ENCODE data around the gene TMEM18.
A peak's percentile ranks its signal among the peaks of the same experiment; 100 is the strongest.
"Not testable (repeated sequence)": the region's sequence is repeated elsewhere in the genome, so short reads cannot be mapped to it uniquely, and the experiment has no call there.

The TMEM18 gene

DNA sequence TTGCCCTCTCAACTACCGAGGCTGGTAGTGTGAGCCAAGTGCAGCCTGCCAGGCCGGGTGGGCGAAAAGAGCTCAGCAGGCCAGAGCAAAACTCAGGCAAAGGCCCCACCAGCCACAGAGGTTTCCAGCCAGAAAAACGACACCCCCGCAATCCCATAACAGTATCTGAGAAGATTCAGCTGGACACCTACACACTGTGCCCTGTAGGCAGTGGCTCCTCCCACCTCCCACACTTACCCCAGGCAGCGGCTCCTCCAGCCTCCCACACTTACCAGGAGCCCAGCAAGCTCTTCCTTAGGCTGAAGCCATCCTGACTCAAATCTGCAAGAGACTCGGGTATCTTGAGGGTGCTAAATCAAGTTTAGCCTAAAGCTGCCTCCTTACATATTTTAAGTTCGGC is 15.6 kb upstream of the TMEM18 start:
- DNase-seq = no peak

DNA sequence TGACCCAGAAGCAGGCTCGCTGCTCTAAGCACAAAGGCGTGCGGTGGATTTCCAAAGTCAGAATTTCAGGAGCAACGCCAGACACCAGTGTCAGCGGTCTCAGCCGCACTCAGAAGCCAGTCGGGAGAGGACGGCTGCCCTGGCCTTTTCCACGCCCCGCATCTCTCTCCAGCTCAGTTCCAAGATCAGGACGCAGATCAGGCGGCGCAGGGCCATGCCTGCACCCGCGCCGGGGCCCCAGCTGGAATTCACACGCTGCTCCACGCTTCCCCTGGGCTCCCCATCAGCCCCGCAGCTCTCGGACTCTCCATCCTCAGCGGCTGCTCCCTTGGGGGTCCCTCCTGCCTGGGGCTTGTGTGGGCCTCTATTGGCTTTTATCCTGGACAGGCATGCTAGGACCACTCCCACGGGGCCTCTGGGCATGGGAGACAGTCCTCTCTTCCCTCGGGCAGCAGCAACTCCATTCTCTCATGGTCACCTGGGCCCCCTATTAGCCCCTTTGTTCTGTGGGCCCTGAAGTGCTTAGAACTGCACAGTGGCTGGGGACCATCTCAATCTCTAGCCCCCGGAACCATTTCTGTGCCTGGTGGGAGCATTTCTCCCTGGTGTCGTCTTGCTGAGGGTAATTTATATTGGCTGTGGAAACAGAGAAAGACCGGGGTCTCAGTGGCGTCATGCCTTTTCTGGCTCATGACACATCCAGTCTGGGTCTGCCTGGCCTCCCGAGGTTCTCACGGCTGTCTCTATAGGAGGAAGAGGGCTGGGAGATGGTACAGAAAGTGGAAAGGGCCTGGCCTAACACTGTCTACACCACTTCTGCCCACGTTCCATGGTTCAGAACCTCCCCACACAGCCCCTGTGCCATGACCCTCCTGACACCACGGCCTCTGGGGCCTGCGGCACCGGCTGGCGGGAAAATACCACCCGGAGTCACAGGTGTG is 14.9 kb upstream of the TMEM18 start:
- DNase-seq = no peak

DNA sequence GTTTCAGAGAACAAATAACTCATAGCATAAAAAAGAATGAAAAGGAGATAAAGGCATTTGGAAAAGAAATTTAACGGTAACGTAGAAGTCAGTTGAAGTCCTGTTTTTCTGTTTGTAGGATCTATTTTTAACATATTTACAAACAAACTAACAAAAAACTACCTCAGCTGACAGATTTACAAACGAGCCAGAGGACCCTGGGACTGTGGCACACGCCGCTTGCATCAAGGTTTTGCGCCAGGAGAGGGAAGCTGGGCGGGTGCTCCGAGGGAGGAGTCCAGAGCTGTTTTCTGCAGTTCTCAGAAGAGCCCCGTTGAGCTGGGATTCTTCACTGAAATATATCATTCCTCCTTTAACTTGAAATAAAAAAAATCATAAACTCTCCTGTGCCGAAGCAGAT is 13.6 kb upstream of the TMEM18 start:
- DNase-seq = no peak

DNA sequence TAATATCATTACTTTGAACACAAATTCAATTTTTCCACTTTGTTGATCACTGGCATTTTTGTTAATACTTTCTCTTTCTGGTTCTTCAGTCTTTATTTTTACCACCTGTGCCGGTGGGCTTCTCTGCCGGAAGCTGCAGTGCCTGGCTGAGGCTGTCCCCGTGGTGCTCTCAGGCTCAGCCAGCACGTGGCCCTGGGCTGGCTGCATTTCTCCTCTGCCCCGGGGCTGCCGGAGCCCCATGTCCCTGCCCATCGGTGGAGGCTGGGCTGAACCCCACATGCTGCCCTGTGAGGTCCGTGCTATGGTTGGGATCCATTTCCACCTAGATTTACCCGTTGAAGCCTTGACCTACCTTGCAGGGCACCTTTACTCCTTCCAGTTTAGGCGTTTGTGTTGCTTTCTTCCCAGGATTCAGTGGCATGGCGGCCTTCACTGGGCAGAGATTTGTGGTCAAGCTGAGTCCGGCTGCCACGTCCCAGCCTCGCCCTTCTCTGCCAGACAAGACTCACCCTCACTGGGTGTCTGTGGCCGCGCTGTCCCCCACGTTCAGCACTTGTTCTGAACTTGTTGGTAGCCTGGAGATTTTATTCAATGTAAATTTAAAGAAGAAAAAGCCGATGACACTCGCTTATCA is 12.8 kb upstream of the TMEM18 start:
- DNase-seq = no peak

DNA sequence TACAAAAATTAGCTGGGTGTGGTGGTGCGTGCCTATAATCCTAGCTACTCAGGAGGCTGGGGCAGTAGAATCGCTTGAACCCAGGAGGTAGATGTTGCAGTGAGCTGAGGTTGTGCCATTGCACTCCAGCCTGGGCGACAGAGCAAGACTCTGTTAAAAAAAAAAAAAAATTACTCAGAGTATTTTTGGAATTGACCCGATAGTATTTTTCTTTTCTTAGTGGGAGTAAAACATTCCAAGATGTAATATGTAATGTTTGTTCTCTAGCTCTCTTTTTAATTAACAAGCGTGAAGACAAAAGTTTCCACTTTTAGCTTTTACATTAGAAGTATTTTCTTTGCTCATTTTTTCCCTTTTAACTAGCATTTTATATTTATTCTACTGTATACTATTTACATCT is 12.0 kb upstream of the TMEM18 start:
- no peak for DNase-seq

DNA sequence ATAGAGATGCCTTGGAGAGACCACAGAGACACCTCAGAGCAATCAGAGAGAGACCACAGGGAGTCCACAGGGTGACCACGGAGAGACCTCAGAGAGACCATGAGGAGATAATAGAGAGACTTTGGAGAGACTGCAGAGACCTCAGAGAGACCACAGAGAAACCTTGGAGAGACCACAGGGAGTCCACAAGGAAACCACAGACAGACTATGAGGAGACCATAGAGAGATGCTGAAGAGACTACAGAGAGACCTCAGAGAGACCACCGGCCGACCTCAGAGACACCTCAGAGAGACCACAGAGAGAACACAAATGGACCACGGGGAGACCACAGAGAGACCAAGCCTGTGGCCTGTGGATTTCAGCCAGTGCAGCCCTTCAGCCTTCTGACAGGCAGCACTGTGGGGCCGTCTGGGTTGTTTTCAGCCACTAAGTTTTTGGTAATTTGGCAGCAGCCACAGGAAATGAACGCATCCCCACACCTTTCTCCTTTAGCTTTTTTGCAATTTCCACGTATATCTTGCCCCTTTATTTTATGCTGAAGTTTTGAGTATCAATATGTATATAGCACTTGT is 11.4 kb upstream of the TMEM18 start:
- DNase-seq = no peak

DNA sequence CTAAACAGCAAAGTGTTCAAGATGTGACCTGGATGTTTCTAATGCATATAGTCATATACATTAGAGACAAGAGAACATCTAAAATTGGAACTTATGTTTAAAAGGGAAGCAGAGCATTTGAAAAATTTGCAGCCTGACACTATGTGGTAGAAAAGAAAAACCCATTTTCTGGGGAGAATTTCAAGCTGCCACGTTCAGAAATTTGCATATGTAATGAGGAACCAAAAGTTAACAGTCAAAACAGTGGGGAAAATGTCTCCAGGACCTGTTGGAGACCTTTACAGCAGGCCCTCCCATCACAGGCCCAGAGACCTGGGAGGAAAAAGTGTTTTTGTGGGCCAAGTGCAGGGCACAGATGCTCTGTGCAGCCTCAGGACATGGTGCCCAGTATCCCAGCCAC is 8.2 kb upstream of the TMEM18 start:
- no peak for DNase-seq

DNA sequence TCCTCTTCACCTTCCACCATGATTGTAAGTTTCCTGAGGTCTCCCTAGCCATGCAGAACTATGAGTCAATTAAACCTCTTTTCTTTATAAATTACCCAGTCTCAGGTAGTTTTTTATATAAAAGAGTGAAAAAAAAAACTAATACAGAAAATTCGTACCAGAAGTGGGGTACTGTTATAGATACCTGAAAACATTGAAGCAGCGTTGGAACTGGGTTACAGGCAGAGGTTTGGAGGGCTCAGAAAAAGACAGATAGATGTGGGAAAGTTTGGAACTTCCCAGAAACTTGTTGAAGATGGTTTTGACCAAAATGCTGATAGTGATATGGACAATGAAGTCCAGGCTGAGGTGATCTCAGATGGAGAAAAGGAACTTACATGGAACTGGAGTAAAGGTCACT is 7.7 kb upstream of the TMEM18 start:
- DNase-seq = not testable (repeated sequence)

DNA sequence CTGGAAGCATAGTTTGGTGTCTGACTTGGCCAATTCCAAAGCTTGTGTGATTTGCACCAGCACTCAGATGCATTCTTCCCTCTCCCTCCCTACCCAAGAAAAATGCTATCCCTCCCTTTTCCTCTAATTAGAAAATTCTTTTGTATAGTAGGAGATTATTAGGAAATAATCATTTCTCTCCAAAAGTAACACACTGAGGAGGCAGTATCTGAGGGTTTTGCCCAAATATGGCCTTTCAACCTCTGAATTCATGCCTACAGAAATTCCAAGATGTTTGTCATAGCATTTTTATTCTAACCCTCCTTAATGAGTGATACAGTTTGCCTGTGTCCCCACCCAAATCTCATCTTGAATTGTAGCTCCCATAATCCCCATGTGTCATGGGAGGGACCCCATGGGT is 5.0 kb upstream of the TMEM18 start:
- no peak for DNase-seq

DNA sequence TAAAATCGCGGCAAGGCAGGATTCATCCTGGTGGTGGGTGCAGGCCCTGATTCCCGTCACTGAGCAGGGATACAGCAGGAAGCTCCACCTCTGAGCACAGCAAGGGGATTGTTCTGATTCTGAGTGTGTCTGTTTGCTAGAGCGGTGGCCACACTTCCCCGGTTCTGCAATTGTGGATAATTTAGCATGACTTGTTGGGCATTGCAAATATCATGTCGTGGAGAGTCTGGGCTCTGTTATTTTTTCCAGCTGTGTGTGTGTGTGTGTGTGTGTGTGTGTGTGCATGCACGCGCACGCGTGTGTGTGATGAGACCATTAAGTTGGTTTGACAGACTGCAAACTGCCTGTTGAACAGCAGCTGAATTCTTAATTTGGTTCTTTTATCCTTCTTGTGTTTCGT is 4.1 kb upstream of the TMEM18 start:
- DNase-seq = no peak

DNA sequence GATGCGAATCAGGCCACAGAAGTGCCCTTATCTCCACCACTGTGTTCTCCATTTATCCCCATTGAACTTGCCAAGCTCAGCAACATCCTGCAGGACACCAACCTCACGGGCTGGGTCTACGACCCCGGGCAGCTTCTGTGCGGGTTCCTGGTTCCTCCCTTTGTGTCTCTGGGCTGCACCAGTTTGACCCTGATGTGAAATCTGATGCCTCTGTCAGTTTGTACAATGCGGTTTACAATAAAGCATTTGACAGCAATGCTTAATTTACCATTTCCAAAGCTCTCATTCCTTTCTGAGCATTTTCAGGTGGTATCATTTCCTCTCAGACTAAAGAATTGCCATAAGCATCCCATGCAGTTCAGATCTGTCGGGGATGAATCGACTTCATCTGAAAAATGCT is 3.3 kb upstream of the TMEM18 start:
- DNase-seq = no peak

DNA sequence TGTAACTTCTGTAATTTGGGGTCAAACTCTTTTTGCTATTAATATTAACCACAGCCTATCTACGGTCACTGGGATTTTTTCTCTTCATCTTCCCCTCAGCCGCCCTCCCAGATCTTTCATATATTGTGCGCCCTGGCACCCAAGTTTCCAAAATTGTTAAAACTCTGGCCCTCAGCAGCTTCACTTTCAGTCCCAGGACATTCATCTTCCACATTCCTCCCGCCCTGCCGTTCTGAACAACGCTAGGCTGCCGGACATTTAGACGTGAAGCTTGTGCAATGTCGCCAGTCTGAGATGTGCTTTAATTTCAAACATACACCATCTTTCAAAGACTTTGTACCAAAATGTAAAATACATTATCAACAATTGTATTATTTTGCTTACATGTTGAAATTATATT is 1.8 kb upstream of the TMEM18 start:
- no peak for DNase-seq

DNA sequence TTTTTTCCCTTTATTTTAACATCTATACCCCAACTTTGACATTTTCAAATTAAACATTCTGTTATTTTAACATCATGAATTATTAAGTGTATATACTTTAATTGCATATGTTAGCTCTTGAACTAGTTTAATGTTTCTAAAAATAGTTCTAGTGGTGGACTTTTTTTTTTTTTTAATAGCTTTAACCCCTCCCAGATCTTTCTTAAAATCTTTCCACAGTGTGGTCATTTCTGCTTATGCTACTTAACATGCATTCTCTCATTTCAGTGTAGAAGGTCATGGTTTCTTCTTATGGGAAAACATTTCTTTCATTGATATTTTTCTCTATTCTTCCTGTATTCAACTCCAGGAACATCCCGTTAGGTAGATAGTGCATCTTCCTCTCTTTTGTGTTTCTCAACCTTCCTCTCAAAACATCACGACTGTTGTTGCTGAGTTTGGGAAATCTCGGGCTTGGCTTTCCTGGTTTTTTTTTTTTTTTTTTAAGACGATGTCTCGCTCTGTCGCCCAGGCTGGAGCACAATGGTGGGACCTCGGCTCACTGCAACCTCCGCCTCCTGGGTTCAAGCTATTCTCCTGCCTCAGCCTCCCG is 849 bp upstream of the TMEM18 start:
- peak in 1 of 2 donors; percentile 12 for DNase-seq

DNA sequence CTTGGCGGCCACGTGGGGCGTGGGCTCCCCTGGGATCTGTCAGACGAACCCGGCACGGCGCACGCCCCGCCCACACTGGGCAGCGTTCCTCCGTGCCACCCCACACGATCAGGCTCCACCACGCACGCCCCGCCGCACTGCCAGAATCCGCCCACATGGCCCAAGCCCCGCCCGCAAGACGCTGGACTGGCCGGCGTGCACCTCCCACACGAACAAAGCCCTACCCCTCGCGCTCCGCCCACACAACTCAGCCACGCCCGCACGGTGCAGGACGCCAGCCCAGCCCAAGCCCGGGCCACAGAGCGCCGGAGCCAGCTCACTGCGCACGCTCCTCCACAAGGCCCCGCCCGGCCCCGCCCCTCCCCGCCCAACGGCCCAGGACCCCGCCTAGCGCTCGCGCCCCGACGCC is 555 bp downstream of the TMEM18 start:
- peak; percentile 97 to 98 for DNase-seq

DNA sequence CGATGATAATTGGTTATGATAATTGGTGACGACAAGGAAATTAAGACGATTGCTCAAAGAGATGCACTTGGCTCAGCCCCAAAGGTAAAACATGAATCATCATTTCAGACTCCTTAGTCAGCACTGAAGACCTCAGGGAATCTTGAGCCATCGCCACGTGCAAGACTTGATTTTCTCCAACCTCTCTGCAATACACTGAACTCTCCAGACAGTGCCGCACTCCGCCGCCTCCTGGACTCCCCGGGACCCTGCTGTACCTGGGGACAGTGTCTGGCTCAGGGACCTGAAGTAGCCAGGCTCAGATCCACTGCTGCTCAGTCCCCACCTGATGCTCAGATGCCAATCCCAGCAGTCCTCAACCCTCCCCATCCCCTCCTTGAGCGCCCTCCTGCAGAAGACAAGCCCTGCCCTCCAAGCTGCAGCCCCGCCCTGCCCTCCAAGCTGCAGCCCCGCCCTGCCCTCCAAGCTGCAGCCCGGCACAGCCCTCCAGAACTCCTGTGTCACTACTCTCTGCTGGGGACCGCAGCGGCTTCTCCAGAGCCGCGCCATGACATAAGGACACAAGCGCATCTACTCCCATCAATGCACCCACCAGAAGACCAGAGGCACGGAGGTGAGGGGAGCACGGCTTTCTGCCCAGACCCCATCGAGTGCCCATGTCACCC is 1.1 kb downstream of the TMEM18 start:
- DNase-seq = no peak

DNA sequence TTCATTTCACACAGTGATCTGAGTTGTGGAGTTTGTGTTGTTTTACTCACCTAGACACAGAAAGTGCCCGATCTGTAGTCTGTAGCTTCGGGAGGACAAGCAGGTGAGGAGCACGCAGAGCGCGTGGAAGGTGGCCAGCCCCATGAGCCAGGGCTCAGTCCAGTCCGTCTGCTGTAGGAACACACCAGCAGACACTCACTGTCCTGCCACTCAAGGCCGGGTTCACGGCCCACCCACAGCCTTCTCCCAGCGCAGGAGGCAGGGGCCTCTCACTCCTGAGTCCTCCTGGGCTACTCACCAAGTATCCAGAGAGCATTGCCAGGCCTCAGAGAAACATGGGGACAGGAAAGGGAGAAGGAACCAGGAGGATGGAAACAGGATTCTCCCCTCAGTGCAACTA is 1.7 kb downstream of the TMEM18 start:
- no peak for DNase-seq

DNA sequence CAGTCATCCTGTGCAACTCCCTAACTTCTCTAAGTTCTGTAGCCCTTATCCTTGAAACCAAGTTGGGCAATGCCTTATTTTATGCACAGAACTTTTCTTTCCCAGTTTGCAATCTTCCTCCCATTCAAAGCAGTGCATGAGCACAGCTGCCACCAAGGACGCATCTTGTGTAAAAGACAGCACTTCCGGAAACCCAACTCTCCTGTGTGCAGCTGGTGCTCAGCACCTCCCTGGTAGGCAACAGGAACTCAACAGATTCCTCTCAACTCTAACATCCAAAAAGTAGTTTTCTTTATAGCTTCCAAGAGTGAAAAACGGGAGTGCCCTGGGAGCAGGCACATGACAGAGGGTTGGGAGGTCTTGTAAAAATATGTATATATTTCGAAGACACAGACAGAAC is 2.2 kb downstream of the TMEM18 start:
- no peak for DNase-seq

DNA sequence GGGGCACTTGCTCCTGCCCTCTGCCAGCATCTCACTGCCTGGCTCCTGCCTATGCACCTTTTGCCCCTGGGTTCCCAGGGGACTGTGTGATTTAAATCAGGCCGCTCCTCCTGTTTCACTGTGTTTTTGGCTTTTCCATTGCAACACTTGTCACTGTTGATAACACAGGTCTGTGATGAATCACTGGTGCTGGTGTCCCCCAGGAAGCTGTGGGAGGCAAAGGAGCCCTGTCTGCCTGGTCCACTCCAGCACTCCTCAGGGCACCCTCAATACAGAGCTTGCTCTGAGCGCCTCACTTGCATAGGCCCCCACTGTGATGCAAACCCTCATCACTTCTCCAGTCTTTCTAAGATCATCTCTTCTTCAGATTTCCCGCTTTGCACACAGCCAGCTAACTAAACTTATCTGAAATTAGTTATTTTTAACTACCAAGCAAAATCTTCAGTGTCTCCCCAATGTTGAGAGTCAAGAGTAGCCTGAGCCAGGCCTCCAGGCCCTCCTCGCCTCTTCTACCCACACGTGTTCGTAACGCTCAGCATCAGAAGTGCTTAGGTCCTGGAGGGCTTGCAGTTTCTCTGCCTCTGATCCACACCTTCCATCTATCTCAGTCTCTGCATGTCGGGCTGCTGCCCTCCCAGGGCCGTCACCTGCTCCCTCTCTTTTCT is 2.8 kb downstream of the TMEM18 start:
- no peak for DNase-seq

DNA sequence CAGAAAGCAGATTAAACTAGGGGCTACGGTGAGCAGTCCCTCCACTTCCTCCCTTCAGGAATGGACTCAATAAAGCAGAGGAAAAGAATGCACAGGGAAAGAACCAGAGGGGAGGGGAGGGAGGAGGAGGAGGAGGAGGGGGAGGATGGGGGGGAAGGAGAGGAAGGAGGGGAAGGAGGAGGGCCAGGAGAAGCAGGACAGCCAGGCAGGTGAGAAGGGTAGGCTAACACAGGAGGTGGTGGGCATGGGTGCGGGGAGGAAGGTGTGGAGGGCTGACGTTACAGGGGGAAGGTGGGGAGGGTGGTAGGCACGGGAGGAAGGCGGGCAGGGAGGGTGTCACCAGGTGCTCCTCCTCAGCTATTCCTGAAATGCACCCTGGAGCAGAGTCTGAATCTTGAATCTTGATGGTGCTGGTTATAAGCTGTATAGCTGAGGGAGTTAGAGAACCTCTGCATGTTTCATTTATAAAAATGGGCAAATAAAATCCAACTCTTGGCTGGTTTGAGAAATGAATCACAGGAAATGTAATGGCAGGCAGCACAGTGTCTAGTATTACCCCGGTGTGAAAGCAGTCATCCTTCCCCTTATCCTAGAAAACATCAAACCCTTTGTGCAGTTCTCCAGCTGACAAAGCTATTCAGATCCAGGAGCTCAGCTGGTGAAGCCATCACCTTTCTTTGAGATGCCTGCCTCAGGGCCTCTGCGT is 3.4 kb downstream of the TMEM18 start:
- no peak for DNase-seq

DNA sequence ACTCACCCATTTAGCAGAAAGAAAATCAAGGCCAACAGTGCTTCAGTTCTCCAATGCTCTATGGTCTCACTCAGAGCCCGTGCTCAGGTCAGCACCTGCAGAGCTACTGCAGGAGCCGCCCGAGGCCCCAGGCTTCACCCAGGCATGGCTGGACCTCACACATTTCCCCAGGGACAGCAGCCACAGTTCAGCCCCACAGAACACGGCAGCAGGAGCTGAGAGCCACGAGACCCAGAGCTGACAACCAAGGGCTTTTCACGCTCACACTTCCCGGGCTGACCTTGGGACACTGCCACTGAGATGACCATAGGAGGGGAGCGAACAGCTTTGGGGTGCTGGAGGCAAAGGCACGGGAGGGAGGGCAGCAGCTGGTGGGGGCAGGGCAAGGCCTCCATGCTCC is 4.2 kb downstream of the TMEM18 start:
- DNase-seq = no peak

DNA sequence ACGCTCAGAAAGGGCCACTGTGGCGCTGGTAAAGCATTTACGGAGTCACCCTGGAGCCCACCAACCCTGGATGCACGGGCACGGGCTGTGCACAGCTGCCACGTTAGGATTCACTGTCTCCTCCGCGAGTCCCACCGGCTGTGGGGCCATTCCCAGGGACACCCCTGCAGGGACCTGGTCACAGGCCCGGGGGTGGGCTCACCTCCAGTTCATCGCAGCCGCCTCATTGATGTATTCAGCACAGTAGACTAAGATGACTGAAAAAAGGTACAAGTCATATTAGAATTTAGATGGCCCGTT is 4.7 kb downstream of the TMEM18 start:
- DNase-seq = no peak

Data from CD4-positive, alpha-beta T cell treated with Interferon alpha-2 for 1 hour (primary cell).